HG02884 (cell line): ENCODE results near the gene PADI1.

Experiments
- ATAC-seq: cut with Tn5 transposase; IDR thresholded peaks from one replicate; pipeline ENCODE4 v1.9.1; 2021; ENCODE audit warnings: mild to moderate bottlenecking, moderate library complexity; ENCODE audit not compliant: unreplicated experiment

Gene PADI1

GRCh38 chr1:17204546-17205440 is at the start of gene PADI1:
Gene PADI1, plus strand, starts transcription at chr1:17205128. Its CDS starts 90 bp downstream, at chr1:17205218.
- no peak for ATAC-seq

GRCh38 chr1:17155257-17155920 is 49.5 kb upstream of the PADI1 start:
- ATAC-seq, result no peak

GRCh38 chr1:17156108-17156507 is 48.8 kb upstream of the PADI1 start:
- ATAC-seq, result no peak

- no peak for ATAC-seq
These were observed 46.0 kb upstream of the PADI1 start for GRCh38 chr1:17158961-17159360.

- ATAC-seq, result no peak
These were observed 43.7 kb upstream of the PADI1 start for GRCh38 chr1:17161137-17161740.

GRCh38 chr1:17161926-17162800 is 42.8 kb upstream of the PADI1 start:
- ATAC-seq, result no peak

GRCh38 chr1:17162941-17163340 is 42.0 kb upstream of the PADI1 start:
- no peak for ATAC-seq

GRCh38 chr1:17163371-17163770 is 41.6 kb upstream of the PADI1 start:
- no peak for ATAC-seq

- ATAC-seq, result no peak
These were observed 40.9 kb upstream of the PADI1 start for GRCh38 chr1:17163789-17164666.

- no peak for ATAC-seq
These were observed 39.1 kb upstream of the PADI1 start for GRCh38 chr1:17165823-17166222.

- ATAC-seq, result no peak
These were observed 37.7 kb upstream of the PADI1 start for GRCh38 chr1:17167041-17167785.

GRCh38 chr1:17167786-17168090 is 37.2 kb upstream of the PADI1 start:
- no peak for ATAC-seq

- no peak for ATAC-seq
These were observed 36.6 kb upstream of the PADI1 start for GRCh38 chr1:17168091-17168876.

- ATAC-seq, result no peak
These were observed 34.4 kb upstream of the PADI1 start for GRCh38 chr1:17170571-17170970.

GRCh38 chr1:17173217-17173616 is 31.7 kb upstream of the PADI1 start:
- no peak for ATAC-seq

GRCh38 chr1:17176306-17177061 is 28.4 kb upstream of the PADI1 start:
- no peak for ATAC-seq

- ATAC-seq, result no peak
These were observed 27.3 kb upstream of the PADI1 start for GRCh38 chr1:17177651-17178050.
